Cerebellar nuclear complex (tissue), 1 donor: ENCODE results near the gene DIP2C.
"Not testable (repeated sequence)": the region's sequence is repeated elsewhere in the genome, so short reads cannot be mapped to it uniquely, and the experiment has no call there.

Experiments
- DNase-seq, 2 experiments: peaks; one replicate each; lab custom pipeline; 2025; lab: John Stamatoyannopoulos, UW

Gene DIP2C

DNA sequence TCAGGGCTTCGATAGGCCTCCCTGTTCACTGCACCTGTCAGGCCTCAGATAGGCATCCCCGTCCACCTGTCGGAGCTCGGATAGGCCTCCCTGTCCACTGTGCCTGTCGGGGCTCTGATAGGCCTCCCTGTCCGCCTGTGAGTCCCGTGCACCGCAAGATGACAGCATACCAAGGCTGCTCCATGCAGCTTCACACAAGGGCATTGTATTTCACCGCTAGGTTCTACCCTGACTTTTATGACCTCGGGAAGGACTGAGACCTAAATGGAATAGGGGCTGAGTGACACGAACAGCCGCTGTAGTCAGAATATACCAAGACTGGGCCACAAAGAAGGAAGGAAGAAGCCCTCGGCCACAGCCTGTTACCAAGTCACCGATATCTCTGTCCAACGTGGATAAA is 271.2 kb downstream of the DIP2C start:
- DNase-seq: no peak

GRCh38 chr10:416091-416515 is 273.4 kb downstream of the DIP2C start:
- DNase-seq: no peak

- no peak for DNase-seq
Observed at GRCh38 chr10:413662-414071, 275.8 kb downstream of the DIP2C start.

GRCh38 chr10:412109-412508 is 277.4 kb downstream of the DIP2C start:
- DNase-seq: no peak

- DNase-seq: no peak
Observed at GRCh38 chr10:411603-412002, 277.9 kb downstream of the DIP2C start.

- DNase-seq: no peak
Observed at GRCh38 chr10:409408-410040, 279.9 kb downstream of the DIP2C start.

- no peak for DNase-seq
Observed at GRCh38 chr10:408236-408635, 281.2 kb downstream of the DIP2C start.

DNA sequence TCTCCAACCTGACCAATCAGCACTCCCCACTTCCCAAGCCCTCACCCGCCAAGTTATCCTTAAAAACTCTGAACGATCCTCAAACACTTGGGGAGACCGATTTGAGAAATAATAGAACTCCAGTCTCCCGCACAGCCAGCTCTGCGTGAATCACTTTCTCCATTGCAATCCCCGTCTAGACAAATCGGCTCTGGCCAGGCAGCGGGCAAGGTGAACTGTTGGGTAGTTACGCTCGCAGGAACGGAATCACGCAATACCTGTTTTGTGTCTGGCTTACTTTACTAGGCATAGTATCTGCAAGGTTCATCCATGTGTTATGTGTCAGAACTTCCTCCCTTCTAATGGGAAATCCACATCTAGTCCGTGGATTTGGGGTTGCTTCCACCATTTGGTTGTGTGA is 282.5 kb downstream of the DIP2C start:
- no peak for DNase-seq

DNA sequence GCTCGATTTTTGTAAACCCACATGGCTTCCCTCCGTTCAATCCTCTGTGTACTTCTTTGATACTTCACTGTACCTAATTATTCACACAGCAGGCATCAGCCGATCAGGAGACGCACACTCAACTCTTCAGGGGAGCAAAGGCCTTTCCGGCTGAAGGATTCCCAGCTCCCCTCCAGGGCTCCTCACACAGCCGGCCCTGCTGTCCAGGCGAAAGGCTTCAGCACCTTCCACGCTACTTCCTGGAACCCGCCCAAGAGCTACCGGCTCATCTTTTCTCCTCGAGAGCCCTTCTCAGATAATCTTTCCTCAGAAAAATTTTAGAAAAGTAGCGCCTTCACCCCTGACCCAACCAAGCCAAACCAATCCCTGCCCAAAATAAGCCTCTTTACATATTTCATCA is 283.8 kb downstream of the DIP2C start:
- no peak for DNase-seq

- no peak for DNase-seq
Observed at GRCh38 chr10:404991-405390, 284.5 kb downstream of the DIP2C start.

GRCh38 chr10:404346-404745 is 285.1 kb downstream of the DIP2C start:
- DNase-seq: no peak

DNA sequence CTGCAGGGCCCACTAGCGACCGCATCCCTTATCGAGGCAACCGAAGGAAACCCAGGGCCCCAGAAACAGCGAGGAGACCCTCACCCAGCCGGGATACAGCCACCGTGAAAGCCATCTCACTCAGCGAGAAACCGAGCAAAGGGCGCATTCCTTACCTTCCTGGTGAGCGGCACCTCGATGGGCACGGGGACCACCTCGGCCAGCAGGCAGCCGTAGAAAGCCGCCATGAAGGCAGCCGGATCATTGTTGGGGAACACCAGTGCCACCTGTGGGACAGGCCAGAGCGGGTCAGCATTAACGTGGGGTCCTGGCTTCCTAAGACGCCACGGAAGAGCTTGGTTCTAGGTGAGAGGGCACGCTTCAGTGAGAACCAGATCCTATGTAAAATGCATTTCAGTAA is 290.5 kb downstream of the DIP2C start:
- no peak for DNase-seq

DNA sequence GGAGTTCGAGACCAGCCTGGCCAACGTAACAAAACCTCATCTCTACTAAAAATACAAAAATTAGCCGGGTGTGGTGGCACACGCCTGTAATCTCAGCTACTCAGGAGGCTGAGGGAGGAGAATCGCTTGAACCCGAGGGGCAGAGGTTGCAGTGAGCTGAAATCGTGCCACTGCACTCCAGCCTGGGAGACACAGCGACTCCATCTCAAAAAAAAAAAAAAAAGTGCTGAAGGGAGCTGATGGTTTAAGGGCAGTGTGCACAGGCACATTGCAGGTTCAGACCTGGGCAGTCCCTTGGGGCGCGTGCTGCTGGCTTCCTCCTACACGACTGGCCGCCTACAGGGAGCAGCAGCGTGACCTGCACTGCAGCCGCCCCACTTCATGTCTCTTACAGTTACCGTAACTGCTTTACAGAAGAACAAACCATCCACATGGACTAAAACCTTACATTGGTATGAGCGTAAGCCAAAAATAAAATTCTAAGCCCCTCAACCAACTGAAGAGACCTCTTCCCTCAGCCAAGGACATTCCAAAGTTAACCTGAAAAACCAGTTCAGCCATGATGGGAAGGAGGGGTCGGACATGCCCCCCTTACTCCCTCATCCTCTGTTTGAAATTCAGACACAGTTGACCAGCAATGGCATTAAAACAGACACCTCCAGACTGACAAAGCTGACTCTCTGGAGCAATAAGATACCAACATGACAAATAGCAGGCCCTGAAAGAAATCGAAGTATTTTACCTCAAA is 292.0 kb downstream of the DIP2C start:
- no peak for DNase-seq

DNA sequence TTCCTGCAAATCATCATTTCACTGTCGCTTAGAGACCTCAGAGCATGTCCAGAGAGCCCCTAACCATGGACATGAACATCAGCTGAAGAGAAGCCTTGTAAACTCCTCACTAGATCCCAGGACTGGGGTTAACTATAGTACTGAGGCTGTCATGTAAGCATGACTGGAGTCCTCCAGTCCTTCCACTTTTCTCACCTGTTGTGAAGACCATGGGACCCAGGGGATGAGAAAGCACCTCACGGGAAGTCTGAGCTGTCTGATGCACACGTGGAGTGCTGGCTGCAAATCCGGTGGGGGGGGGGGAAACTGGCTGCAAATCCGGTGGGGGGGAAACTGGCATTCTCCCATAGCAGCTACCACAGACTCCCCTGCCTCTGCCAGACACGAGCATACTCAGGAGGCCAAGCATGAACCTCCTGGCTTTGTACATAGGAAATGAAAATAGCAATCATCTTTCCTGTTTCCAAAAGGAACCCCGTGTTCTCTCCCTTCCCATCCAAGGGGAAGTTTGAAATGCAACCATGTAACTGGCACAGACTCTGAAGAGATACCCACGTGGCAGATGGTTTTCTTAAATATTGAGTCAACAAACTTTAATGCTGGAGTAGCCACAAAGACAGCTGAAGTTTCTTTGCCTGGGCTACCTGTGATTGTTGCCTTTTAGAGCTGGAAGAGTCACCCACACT is 292.8 kb downstream of the DIP2C start:
- no peak for DNase-seq

DNA sequence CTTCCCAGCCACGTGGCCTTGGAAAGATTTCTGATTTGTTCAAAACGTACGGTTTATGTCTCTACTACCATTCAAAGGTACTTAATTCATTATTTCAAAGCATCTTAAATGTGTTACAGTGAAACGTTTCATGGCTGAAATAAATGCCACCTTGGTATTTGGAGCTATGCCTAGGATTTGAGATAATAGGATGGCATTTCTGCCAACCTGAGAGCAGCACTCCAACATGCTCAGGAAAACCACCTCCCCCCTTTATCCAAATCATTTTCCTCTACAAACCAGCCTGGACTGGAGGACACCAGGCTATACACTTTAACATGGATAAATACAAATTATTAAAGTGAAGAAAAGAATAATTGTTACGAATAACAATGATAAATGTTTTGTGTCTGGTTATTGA is 293.4 kb downstream of the DIP2C start:
- DNase-seq: no peak

DNA sequence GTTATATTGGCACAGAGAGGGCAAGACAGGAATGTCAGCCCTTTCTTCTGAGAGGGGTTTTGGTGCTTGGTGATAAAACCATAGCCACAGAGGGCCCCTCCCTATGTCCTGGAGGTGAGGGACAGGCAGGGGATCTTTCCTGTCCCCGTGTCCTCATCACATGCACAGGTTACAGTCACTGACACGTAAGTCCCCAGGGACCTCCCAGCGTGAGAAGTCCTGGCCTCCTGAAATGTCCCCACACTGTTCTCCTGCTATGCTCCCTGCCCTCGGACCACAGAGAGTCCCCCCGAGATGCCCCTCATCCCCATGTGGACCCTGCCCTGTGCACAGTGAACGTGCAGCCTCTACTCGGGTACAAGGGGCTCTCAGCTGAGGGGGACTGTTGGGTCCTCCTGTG is 293.8 kb downstream of the DIP2C start:
- DNase-seq: no peak

GRCh38 chr10:394439-395101 is 294.9 kb downstream of the DIP2C start:
- not testable (repeated sequence) for DNase-seq

- no peak for DNase-seq
Observed at GRCh38 chr10:393787-394438, 295.6 kb downstream of the DIP2C start.

- no peak for DNase-seq
Observed at GRCh38 chr10:393106-393745, 296.2 kb downstream of the DIP2C start.

- no peak for DNase-seq
Observed at GRCh38 chr10:392705-393037, 296.8 kb downstream of the DIP2C start.

GRCh38 chr10:391847-392704 is 297.4 kb downstream of the DIP2C start:
- DNase-seq: peak in 1 of 2 experiments; percentile 46
